Adrenal gland (tissue), 12 donors: ENCODE measurements around the gene FRK. TPM values are rescaled to one million over a fixed set of nuclear protein-coding genes. Genes with fewer than 3 reads are reported as not detected.

ENCODE experiments used
- DNase-seq, 7 donors: peaks; one replicate each; pipeline ENCODE4 v3.0.0-alpha.2; 2019 to 2020
- H3K27ac ChIP-seq, 5 donors: fragments of 200-600 bp; sonication (generic) in 4 of 5; 1 replicate in 3 of 5; 2 replicates in 2 of 5; pipeline versions ENCODE4 v1.5.1 to v1.8.0; 2016 to 2020; ENCODE audit warnings: mild to moderate bottlenecking in 1 of 5
- H3K27me3 ChIP-seq: fragments of 200-600 bp; 2 replicates; pipeline ENCODE4 v1.8.0; 2021
- H3K36me3 ChIP-seq, 2 donors: fragments of 200-600 bp; replicated peaks in 1 of 2; 1 replicate in 1 of 2; 2 replicates in 1 of 2; pipeline versions ENCODE4 v1.5.1 to v1.8.0; 2018 to 2022
- H3K4me1 ChIP-seq, 2 donors: fragments of 200-600 bp; replicated peaks in 1 of 2; 1 replicate in 1 of 2; 2 replicates in 1 of 2; pipeline versions ENCODE4 v1.5.1 to v1.8.0; 2018 to 2021
- H3K4me3 ChIP-seq, 4 donors: fragments of 200-600 bp; sonication (generic) in 3 of 4; one replicate each; pipeline ENCODE4 v1.5.1; 2016 to 2018
- H3K9me3 ChIP-seq, 3 donors: fragments of 200-600 bp; sonication (generic) in 1 of 3; replicated peaks in 1 of 3; 1 replicate in 2 of 3; 2 replicates in 1 of 3; pipeline versions ENCODE4 v1.5.1 to v1.8.0; 2016 to 2021
- CTCF ChIP-seq, 6 experiments: fragments of 450-650 bp in 4 of 6; fragments of 200-600 bp in 2 of 6; sonication (generic) in 1 of 6; IDR thresholded peaks; 1 replicate in 5 of 6; 2 replicates in 1 of 6; pipeline versions ENCODE4 v1.5.1 to v1.8.0; 2016 to 2021; ENCODE audit warnings: antibody characterized with exemption in 6 of 6, mild to moderate bottlenecking in 2 of 6, moderate library complexity in 1 of 6
- POLR2A ChIP-seq, 2 donors: fragments of 450-650 bp; IDR thresholded peaks; one replicate each; pipeline ENCODE4 v1.6.1; 2017; ENCODE audit warnings: antibody characterized with exemption in 2 of 2, mild to moderate bottlenecking in 2 of 2, moderate library complexity in 1 of 2
- WGBS, 4 donors: extraction: QIAGEN DNeasy Blood & Tissue Kit in 2 of 4; methylation state at CpG; one replicate each; pipeline versions ENCODE4 v1.1.5 to v1.1.7; 2013 to 2017; 5-methylcytosine and 5-hydroxymethylcytosine counted together
- intact Hi-C, 2 donors: fragments of 100-400 bp; cut with DNase I; formaldehyde crosslinking; loops; one replicate each; pipeline versions ENCODE4 v1.14.1 to v1.15.0; 2022 to 2023
- polyA plus RNA-seq, 3 donors: library from polyadenylated mRNA; stranded (reverse); fragments of 200-250 nt in 2 of 3; fragments of 350-450 nt in 1 of 3; fragmentation: Illumina TruSeq in 1 of 3; extraction: RNeasy Lipid Tissue Mini Kit (QIAGEN cat#74804) in 1 of 3; gene quantifications; one replicate each; pipeline ENCODE4 v1.2.3, GENCODE V29; 2013 to 2014
- total RNA-seq, 9 donors: library from RNA; depleted of rRNA in 4 of 9; stranded (reverse); fragments of >200 nt in 4 of 9; fragments of 120-200 nt in 1 of 9; fragmentation: NEBNext Ultra II Directional in 1 of 9; extraction: Animal tissue kit (Norgen Biotek cat#: 25700) in 1 of 9; gene quantifications; one replicate each; pipeline versions ENCODE4 v1.1.0 to v1.2.4, GENCODE V29; 2013 to 2023
- donor health status: healthy with polysubstance abuse.
- donor health status: Bipolar disorder and iron deficiency.
- donor health status: DM: yes; HTN: yes; CAD: no.
- donor health status: DM: no; HTN: no; CAD: no.
- donor health status: DM: no; HTN: no; CAD: no.
- donor health status: DM: yes; HTN: yes; CAD: no.

FRK gene
- total and polyA plus RNA-seq, 12 donors, result 0.30 to 5.1 (median 2.5) TPM

GRCh38 chr6:116094041-116094440 is 33.4 kb upstream of the FRK start:
- WGBS, 4 donors, result 68 to 83% (median 79%) methylated on average over 7 of the region's 7 CpGs
- H3K4me3 ChIP-seq, result no peak overlapping the region
- DNase-seq, result no peak

DNA sequence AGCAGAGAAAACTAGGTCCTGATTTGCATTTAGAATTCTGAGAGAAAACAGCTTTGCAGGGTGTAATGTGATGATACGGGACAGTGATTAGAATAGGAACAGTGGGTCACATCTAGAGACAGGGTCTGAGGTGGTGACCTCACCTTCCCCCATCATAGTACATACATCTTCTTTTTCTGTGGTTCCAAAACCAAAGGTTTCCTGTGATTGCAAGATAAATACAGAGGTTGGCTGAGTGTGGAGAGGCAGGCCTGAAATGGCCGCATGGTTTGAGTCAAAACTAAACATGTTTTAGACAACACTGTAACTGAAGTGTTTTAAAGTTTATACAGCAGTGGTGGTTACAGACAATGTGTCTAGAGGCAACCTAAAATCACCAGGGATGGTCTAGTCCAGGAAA is 29.6 kb upstream of the FRK start:
- H3K4me1 ChIP-seq, result peaks cover 3 to 6% of the 10 kb centered on the region in 2 donors
- H3K4me3 ChIP-seq, result no peak overlapping the region
- no peaks in the 10 kb centered on the region for H3K9me3 ChIP-seq
- no peak for TF ChIP-seq POLR2A (IDR thresholded peaks at IDR 0.05)
- no peak for TF ChIP-seq CTCF (IDR thresholded peaks at IDR 0.05)
- H3K27me3 ChIP-seq, result no peaks in the 10 kb centered on the region
- intact Hi-C loops, result loop anchor here in 1 of 2 donors (5.0 kb wide), 1 partner anchor 78 kb away; no protein-coding TSS in a partner anchor
- WGBS, 4 donors, result 89 to 100% (median 96%) methylated on average over 2 of the region's 2 CpGs
- no peaks in the 10 kb centered on the region for H3K36me3 ChIP-seq
- H3K27ac ChIP-seq, result no peak overlapping the region
- no peak for DNase-seq

More at GRCh38 chr6:116094041-116094440, 33.4 kb upstream of the FRK start:
- Histone ChIP-seq H3K27ac (peak overlapping the region in 3 of 5 donors; percentile 19 to 34 (median 27)), H3K9me3 (no peaks in the 10 kb centered on the region), H3K27me3 (no peaks in the 10 kb centered on the region), H3K36me3 (no peaks in the 10 kb centered on the region), H3K4me1 (peaks cover 8% of the 10 kb centered on the region in 2 donors)
- intact Hi-C loops, result loop anchor here in 1 of 2 donors (5.0 kb wide), 1 partner anchor 82 kb away; no protein-coding TSS in a partner anchor
- no peak for TF ChIP-seq POLR2A (IDR thresholded peaks at IDR 0.05)
- TF ChIP-seq CTCF (IDR thresholded peaks at IDR 0.05), result no peak

- intact Hi-C loops, result no loop called here
- no peak overlapping the region for H3K4me3 ChIP-seq
- H3K27ac ChIP-seq, result no peak overlapping the region
- no peaks in the 10 kb centered on the region for H3K36me3 ChIP-seq
- TF ChIP-seq CTCF (IDR thresholded peaks at IDR 0.05) (no peak), POLR2A (IDR thresholded peaks at IDR 0.05) (no peak)
- DNase-seq, result no peak
- no peaks in the 10 kb centered on the region for H3K9me3 ChIP-seq
- H3K4me1 ChIP-seq, result peaks cover 3 to 5% of the 10 kb centered on the region in 2 donors
- no peaks in the 10 kb centered on the region for H3K27me3 ChIP-seq
These were observed 28.3 kb upstream of the FRK start for GRCh38 chr6:116088946-116089345.

- H3K27me3 ChIP-seq, result no peaks in the 10 kb centered on the region
- no peaks in the 10 kb centered on the region for H3K4me1 ChIP-seq
- no peaks in the 10 kb centered on the region for H3K36me3 ChIP-seq
- peak overlapping the region in 1 of 5 donors; percentile 24 for H3K27ac ChIP-seq
- H3K4me3 ChIP-seq, result no peak overlapping the region
- 45 to 60% (median 57%) methylated on average over 3 to 4 of the region's 4 CpGs for WGBS, 4 donors
- DNase-seq, result no peak
- intact Hi-C loops, result no loop called here
- TF ChIP-seq CTCF (IDR thresholded peaks at IDR 0.05), result no peak
- TF ChIP-seq POLR2A (IDR thresholded peaks at IDR 0.05), result no peak
- no peaks in the 10 kb centered on the region for H3K9me3 ChIP-seq
These were observed 26.8 kb upstream of the FRK start for GRCh38 chr6:116087437-116088027.
